Stimulated activated CD4-positive, alpha-beta T cell treated with anti-CD3 and anti-CD28 coated beads, Interleukin-4, amount 100 ng/mL, for 24 hours (primary cell): ENCODE results near the gene NPIPB2.
A peak's percentile ranks its signal among the peaks of the same experiment; 100 is the strongest.
"Not testable (repeated sequence)": the region's sequence is repeated elsewhere in the genome, so short reads cannot be mapped to it uniquely, and the experiment has no call there.

Experiments
- DNase-seq: peaks from one replicate; pipeline ENCODE4 v3.0.0-alpha.2; 2020

The NPIPB2 gene

DNA sequence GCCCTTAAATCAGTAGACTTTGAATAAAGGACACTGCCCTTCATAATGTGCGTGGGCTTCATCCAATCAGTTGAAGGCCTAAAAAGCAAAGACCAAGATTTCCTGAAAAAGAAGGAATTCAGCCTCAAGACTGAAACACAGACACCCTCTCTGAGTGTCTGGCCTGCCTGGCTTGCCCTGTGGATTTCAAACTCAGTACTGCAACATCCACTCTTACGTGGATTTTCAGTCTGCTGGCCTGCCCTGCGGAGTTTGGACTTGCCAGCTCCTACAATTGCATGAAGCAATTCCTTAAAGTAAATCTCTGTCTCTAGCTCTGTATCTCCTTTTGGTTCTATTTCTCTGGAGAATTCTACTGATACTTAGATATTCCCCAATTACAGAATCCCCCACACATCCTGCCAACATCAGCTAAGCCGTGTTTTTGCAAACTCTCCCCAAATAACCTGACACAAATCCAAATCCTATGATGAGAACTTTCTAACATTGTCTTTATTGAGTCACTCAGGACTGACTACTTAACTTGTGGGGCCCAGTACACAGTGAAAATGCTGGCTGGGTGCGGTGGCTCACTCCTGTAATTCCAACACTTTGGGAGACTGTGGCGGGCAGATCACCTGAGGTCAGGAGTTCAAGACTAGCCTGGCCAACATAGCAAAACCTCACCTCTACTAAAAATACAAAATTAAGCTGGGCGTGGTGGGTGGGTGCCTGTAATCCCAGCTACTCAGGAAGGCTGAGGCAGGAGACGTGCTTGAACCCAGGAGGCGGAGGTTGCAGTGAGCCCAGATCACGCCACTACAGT is 15.9 kb upstream of the NPIPB2 start:
- no peak for DNase-seq

DNA sequence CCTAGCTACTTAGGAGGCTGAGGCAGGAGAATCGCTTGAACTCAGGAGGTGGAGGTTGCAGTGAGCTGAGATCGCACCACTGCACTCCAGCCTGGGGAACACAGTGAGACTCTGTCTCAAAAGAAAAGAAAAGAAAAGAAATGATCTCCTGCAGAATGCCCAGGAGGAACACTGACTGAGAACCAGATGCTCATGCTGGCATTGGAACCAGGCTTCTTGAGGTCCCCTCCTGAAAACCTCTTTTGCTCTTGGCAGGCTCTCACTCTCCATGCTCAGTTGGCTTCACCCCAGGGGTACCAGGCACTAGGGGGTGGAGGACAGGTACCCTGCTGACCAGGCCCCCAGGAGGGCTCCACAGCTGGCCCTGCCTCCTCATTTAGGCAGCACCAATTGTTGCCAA is 14.7 kb upstream of the NPIPB2 start:
- no peak for DNase-seq

DNA sequence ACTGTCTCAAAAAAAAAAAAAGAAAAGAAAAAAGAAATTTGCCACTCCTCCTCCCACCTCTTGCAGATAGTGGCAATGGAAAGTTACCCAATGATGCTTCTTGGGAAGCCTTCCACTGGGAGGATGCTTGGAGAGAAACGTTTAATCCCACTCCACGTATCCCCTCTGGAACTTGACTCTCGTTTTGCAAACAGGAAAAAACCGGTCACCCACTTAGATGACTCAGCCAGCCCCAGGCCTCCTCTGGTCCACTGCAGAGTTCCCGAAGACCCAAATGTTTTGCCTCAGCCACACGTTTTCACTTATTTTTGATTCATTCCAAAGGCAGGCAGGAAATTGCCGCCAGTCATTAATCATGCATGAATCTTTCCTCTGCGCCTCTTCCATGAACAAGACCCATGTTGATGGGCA is 13.9 kb upstream of the NPIPB2 start:
- no peak for DNase-seq

GRCh38 chr16:11953576-11953975 is 11.7 kb upstream of the NPIPB2 start:
- DNase-seq, result not testable (repeated sequence)

GRCh38 chr16:11950388-11950787 is 8.5 kb upstream of the NPIPB2 start:
- DNase-seq, result no peak

DNA sequence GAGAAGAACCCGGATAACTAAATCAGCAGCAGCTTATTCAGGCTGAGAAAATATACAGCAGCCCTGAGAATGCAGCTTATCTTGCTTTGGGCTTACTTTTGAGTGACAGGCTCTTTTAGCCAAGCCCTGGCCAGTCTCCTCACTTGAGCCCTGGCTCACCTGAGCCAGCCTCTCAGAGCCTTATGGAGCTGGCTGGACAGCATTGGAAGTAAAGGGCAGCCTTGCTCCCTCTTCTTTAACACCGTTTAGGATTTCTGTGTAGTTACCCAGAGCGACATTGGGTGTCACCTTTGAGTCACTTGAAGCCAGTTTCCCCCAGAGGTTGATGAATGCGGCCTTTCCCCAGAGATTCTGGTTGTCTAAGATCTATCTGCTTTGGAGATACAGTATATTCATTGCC is 7.7 kb upstream of the NPIPB2 start:
- DNase-seq, result no peak

- no peak for DNase-seq
Measured at GRCh38 chr16:11948819-11949218, 7.0 kb upstream of the NPIPB2 start.

DNA sequence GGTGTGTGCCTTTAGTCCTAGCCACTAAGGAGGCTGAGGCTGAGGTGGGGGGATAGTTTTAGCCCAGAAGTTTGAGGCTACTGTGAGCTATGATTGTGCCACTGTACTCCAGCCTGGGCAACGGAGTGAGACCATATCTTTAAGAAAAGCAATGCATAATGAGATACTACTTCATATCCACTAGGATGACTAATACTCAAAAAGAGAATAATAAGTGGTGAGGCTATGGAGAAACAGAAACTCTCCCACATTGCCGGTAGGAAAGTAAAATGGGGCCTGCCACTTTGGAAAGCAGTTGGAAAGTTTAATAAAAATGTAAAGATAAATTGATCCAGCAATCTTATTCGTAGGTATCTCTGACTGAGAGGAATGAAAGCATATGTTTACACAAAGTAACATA is 4.6 kb upstream of the NPIPB2 start:
- no peak for DNase-seq

- not testable (repeated sequence) for DNase-seq
Measured at GRCh38 chr16:11927350-11927749, 14.5 kb downstream of the NPIPB2 start.

DNA sequence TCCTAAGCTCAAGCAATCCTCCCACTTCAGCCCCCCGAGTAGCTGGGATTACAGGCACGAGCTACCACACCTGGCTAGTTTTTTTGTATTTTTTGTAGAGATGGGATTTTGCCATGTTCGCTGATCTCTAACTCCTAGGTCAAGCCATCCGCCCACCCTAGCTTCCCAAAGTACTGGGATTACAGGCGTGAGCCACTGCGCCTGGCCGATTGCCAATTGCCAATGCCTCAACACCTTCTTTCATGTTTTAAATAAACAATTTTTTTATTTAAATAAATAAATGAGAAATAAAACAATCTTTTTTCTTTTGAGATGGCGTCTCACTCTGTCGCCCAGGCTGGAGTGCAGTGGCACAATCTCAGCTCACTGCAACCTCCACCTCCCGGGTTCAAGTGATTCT is 17.8 kb downstream of the NPIPB2 start:
- DNase-seq, result not testable (repeated sequence)

GRCh38 chr16:11916524-11917285 is 25.1 kb downstream of the NPIPB2 start:
- no peak for DNase-seq

GRCh38 chr16:11915644-11916523 is 26.0 kb downstream of the NPIPB2 start, which contains the start of gene GSPT1:
GSPT1 (minus strand) TSS chr16:11915956; CDS start chr16:11915720, 236 bp downstream.
- peak; percentile 99 for DNase-seq

DNA sequence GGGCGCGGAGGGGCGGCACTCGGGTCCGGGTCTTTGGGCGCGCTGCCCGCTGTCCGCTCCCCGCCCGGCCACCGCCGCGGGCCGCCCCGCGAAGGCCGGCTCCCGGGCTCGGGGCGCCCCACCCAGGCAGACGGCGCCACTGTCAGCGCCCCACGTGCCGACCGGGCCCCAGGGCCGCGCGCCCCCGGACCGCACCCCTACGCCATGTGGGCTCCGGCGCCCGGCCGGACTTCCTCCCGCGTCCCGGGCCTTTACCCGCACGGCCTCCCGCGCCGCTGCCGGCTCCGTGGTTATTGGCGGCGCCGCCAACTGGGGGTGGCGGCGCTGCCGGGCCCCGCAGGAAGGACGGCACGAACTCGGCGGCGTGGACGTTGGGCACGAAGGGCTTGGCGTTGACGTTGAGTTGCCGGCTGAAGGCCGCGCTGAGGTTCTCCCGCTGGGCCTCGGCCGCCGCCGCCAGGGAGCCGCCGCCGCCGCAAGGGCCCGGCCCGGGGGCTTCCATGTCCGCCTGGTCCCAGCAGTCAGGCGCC is 26.7 kb downstream of the NPIPB2 start:
- DNase-seq, result peak; percentile 25

GRCh38 chr16:11914210-11915113 is 27.4 kb downstream of the NPIPB2 start:
- peak; percentile 45 for DNase-seq

GRCh38 chr16:11913425-11914079 is 28.3 kb downstream of the NPIPB2 start:
- DNase-seq, result peak; percentile 25

DNA sequence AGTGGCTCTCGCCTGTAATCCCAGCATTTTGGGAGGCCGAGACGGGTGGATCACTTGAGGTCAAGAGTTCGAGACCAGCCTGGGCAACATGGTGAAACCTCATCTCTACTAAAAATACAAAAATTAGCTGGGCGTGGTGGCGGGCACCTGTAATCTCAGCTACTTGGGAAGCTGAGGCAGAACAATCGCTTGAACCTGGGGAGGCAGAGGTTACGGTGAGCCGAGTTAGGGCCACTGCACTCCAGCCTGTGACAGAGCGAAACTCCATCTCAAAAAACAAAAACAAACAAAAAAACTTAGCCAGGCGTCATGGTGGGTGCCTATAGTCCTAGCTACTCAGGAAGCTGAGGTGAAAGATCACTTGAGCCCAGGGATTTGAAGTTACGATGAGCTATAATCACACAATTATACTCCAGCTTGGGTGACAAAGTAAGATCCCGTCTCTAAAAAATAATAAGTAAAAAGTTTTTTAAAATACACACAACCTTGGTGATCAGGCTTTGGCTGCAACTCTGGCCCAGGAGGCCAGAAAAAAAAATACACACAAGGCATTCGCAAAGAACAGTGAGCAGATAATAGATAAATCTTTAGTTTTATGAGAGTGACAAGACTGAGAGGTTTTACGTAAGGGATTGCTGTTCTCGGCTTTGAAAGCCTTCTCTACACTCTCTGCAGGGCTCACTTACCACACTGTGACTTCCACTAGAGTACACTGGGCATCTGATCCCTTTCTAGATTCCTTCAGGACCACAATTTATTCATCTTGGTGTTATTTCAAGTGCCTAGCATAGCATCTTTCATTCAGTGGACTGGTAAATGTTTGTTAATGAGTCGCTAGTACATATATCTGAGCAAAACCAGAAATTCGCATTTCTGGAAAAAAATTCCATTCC is 31.9 kb downstream of the NPIPB2 start:
- DNase-seq, result no peak

GRCh38 chr16:11907160-11907970 is 34.5 kb downstream of the NPIPB2 start:
- no peak for DNase-seq

GRCh38 chr16:11903906-11904305 is 37.9 kb downstream of the NPIPB2 start:
- DNase-seq, result no peak

DNA sequence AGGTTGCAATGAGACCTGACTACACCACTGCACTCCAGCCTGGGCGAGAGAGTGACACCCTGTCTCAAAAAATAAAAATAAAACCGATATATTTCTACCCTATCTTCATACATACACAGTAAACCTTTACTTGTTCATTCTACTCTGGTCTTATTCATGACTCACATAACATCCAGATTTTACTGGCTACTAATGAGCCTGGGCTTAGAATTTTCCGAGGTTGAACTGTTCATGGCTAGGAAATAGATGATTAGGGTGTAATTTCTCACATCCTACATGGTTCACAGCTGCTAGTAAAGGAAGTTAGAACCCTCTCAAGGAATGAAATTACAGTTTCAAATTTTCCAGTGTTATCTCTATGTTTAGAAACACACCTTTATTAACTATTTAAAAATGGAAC is 40.8 kb downstream of the NPIPB2 start:
- DNase-seq, result no peak
